Measurements from ENCODE around the gene MICALL2.

The MICALL2 gene

DNA sequence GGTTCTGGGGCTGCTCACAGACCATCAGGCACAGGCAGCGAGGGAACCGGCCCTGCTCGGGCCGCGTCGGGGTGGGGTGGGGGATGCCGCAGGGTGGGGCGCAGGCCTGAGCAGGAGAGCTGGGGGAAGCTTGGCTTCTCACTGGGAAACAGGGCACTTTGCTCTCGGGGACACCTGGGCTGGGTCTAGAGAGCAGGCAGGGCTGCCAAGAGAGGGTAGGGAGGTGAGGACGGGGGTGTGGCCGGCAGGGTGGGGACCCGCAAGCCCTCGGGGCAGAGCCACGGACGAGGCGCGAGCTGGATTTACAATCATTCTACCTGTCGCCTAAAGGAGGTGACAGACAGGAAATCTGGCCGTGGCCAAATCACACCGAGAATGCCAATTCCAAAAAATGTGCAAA lies 33.9 kb upstream of the MICALL2 start:
- no peak for DNase-seq (ENCODE audit: low read depth in 2 of 2)

DNA sequence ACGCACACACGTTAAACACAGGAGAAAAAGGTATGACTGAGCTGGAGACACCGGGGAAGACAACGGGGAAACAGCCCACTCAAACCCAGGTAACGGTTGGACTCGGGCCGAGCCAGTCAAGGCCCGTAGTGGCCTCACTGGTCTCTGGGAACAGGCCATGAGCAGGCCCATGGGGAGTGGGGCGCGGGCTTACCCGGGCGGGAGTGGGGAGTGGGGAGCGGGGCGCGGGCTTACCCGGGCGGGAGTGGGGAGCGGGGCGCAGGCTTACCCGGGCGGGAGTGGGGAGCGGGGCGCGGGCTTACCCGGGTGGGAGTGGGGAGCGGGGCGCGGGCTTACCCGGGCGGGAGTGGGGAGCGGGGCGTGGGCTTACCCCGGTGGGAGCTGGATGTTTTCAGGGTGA lies 33.4 kb upstream of the MICALL2 start:
- no peak for DNase-seq (ENCODE audit: low read depth in 2 of 2)

DNA sequence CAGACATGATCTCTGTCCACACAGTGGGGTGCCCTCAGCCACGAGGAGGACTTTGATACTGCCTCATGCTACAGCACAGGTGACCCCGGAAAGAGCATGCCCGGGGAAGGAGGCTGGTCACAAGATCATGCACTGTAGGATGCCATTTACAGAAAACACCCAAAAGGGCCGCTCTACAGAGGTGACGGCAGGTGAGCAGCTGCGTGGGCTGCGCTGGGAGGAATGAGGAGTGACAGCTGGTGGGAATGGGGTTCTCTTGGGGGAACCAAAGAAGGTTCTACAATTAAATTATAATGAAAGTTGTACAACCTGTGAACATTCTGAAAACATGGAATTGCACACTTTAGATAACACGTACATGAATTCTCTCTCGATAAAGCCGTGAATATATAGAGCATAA lies 33.0 kb upstream of the MICALL2 start:
- DNase-seq (ENCODE audit: low read depth in 2 of 2) = no peak

DNA sequence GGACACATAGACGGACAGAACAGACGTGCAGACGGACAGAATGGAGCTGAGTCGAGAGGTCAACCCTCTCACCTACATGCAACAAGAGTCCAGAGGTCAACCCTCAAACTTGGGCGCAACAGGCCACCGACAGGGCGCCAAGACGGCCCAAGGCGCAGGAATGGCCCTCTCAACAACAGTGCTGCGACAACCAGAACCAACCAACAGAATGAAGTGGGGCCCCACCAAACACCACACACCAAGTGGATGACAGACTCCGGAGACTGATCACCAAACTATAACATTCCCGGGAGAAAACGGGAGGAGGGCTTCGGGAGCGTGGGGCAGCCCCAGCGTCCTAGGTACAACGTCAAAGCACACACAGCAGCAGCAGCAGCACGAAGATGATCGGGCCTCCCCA lies 31.6 kb upstream of the MICALL2 start:
- no peak for DNase-seq (ENCODE audit: low read depth in 2 of 2)

DNA sequence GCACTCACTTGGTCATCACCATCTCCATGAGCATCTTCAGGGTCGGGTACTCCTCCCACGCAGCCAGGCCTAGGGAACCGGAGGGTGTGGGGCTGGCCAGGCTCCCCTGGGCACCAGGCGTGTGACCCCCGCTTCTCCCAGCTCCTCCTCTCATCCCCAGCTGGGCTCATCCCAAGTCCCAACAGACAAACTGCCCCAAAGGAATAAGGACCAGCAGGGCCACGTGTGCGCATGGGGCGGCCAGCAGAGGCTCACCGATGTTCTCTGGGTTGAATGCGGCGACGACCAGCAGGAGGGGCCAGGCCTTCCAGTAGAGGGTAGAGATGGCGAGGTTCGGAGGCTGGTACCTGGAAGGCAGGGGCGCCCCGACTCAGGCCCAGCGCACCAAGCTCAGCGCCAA lies 30.1 kb upstream of the MICALL2 start:
- no peak for DNase-seq (ENCODE audit: low read depth in 2 of 2)

DNA sequence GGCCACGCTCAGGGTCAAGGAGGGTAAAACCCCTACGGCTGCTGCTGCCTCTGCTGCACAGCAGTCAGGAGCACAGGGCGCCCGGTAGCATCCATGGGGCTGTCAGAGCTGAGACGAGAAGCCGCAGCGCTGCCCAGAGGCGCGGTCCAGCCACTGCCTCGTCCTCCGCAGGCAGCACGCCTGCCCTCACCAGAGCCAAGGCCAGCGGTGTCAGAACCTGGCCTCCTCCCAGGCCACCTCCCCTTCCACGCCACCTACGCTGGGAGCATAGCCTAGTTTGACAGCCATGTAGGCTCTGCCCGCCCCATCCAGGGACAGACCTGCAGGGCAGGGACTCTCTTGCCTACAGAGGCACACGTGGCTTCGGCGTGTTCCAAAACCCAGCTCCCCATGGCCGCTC lies 28.7 kb upstream of the MICALL2 start:
- no peak for DNase-seq (ENCODE audit: low read depth in 2 of 2)

DNA sequence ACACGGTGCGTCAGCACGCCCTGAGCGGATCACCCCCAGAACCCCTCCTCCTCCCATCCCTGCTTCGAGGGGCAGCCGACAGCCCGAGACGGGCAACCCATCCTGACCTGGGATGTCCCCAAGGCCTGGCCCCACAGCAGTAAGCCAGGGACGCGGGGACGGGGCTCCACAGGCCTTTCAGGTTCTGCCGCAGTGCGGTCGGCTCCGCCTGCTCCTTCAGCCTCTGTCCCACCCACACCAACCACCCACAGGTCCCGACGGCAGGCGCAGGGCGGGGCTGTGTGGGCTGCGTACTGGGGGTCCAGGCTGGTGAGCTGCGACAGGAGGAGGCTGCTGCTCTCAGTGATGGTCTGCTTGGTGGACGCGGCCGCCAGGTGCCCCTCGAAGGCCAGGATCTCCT lies 28.2 kb upstream of the MICALL2 start:
- DNase-seq (ENCODE audit: low read depth in 2 of 2) = no peak

DNA sequence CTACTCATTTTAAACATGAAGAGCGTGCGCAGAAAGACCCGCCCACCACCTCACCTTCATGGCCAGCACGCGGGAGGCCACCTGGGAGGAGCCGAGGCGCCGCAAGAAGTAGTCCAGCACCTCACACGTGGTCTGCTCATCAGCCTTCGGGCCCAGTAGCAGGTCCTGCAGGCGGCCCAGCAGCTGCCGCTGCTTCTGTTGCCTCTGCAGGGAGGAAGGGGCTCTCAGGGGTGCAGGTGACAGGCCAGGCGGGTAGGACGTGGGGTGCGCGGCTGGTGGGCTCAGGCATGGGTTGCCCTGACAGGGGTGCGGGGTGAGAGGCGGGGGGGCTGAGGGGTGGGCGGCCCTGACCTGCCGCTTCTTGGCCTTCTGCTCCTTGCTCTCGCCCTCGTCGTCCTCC lies 27.3 kb upstream of the MICALL2 start:
- no peak for DNase-seq (ENCODE audit: low read depth in 2 of 2)

DNA sequence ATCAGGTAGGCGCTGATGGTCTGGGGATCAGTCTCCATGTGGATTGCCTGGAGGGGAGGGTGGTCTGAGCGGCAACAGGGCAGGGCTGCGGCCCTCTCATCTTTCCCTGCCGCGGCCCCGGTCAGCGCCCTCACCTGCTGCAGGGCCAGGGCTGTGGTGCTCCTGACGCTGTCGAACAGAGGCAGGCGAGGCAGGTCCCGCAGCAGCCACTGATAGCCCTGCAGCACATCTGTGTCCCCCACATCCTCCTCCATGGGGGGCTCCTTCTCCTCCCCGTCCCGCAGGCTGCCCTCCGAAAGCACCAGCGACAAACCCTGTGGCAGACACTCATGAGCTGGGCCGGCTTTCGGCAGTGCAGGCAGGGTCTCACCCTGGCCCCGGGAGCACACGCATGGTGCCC lies 25.9 kb upstream of the MICALL2 start:
- DNase-seq (ENCODE audit: low read depth in 2 of 2) = no peak

DNA sequence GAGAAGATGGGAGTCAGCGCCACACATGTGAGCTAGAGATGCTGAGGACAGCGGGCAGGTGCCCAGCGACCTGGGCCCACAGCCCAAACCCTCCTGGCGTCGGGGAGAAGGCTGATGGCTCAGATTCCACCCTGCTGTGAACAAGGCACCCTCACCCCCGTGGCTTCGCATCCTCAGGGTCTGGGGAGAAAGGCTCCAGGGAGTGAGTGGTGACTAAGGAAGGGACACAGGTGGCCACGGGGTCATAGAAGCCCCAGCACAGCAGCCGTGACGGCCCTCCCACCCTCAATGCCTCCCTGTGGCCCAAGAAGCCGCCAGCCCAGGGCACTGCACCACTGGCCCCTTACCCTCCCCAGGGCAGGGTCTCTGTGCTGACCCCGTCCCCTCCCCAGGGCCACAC lies 25.3 kb upstream of the MICALL2 start:
- no peak for DNase-seq (ENCODE audit: low read depth in 2 of 2)

DNA sequence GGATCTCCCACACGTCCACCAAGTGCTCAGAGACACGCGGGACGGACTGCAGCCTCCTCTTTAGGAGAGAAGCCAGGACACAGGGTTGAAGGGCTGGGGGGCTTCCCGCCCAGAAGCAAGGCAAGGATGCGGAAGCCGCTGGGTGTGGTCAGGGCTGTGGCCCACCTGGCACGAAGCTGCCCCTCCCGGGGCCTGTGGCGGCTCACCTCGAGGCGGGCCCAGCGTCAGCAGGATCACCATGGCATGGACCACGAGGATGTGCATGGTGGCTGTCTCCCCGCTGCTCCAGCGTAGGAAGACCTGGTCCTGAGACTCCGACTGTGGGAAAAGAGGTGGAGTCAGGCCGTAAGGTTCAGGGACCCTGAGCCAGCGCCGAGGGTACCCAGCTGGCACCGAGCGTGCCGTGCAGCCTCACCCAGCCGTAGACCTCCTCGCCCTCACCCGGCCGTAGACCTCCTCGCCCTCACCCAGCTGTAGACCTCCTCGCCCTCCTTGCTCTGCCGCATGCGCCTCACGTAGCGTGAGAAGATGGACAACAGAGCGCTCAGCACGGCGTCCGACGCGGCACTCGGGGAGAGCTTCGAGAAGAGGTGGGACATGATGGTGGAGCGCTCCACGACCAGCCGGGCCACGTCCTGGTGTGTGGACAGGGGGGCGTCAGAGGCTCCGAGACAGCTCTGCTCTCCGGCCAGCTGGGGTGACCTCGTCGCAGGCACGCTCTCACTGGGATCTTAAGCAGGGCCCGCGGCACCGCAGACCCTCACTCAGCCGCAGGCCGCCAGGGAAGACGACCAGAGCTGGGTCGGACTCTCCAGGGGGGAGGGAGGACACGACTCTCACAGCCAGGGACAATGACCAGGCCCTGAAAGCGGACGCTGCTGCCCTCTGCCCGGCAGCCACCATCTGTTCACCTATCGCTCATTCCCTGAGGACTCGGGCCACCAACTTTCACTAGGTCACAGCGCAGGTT lies 24.6 kb upstream of the MICALL2 start:
- DNase-seq (ENCODE audit: low read depth in 2 of 2) = no peak

DNA sequence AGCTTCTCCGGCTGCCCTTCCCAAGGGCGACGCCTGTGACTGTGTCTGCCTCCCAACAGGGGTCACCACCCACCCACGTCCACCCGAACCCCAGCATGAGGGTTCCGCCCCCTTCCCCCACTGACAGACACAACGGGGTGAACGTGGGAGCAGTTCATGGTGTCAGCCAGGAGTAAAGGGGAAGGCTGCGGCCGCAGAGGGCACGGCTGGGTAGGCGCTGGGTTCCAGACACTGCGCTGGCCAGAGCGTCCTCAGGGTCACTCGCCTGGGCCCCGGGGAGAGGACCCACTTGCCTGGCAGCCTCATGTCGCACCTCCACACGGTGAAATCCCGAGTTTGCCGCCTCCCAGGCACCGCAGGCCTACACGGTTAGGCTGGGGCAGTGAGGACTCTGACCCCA lies 23.8 kb upstream of the MICALL2 start:
- no peak for DNase-seq (ENCODE audit: low read depth in 2 of 2)

DNA sequence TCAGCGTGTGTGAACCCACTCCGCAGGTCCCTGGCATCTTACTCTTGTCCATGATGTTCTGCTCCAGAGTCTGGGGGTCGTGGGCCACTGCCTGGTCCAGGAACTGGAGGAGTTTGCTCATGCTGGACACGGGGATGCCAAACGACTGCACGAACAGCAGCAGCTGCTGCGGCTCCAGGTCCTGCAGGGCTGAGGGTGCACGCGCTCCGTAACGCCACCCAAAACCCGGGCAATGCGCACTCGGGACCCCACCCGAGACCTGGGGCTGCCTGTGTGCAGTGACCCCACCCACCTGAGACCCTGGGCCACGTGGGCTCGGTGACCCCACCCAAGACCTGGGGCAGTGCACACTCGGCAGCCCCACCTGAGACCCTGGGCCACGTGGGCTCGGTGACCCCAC lies 22.0 kb upstream of the MICALL2 start:
- no peak for DNase-seq (ENCODE audit: low read depth in 2 of 2)

DNA sequence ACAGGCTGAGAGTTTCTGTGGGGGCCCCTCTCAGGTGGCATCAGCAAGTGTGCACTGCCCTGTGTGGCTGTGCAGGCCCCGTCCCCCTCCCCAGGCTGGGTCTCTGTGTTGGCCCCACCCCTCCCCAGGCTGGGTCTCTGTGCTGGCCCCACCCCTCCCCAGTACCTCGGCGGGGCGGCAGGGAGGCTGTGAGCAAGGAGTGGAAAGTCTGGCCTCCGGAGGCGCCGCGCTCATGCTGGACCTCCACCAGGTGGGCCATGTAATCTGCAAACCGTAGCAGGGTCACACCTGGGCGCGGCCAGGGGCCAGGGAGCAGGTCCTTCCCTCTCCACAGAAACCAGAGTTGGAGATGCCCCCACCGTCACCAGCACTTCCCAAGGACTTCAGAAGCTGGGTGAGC lies 21.4 kb upstream of the MICALL2 start:
- no peak for DNase-seq (ENCODE audit: low read depth in 2 of 2)

DNA sequence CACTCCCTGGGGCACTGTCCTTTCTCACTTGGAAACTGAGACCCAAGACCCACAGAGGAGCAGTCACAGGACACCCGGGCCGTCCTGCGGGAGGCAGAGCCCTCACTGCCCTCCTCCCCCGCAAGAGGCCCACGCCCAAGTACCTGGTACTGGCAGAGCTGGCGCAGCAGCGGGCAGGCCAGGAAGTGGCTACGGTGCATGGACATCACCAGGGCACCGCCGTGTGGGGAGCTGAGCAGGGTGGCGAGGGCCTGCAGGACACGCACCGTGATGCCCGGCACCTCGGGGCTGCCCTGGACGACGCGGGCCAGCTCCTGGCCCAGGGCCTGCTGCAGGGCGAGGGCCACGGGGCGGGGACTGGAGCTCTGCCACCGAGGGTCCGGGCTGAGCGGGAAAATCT lies 20.0 kb upstream of the MICALL2 start:
- no peak for DNase-seq (ENCODE audit: low read depth in 2 of 2)

DNA sequence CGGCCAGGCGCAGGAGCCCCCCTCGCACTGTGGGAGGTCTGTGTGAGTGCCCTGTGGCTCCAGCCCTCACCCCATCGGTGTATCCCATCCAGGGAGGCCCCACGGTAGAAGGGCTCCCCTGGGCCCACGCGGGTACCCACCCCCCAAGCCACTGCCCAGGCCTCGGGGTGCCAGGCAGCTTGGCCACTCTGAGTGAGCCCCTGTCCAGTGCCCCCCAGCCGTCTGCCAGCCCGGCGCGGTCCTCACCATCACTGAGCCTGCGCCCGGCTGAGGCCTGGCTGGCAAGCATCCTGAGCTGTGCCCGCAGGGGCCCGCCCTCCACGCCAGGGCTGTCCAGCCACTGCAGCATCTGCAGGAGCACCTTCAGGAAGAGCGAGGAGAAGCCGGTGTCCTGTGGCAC lies 19.2 kb upstream of the MICALL2 start:
- no peak for DNase-seq (ENCODE audit: low read depth in 2 of 2)

DNA sequence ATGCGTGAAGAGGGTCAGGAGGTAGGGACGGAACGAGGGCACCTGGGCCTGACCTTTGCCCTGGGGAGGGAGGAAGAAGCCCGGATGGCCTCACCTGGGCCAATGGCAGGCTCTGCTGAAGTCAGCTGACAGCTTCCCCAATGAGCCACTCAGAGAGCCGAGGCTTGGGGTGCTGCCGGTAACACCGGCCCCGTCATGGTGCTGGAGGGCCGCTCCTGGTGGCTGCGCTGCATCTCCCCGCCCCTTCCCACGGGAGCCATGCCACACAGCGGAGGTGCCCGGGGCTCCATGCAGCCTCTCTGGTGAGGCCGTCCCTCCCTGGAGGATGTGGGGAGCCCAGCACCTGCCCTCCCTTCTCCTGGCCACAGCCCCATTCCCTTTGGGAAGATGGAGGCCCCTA lies 17.6 kb upstream of the MICALL2 start:
- DNase-seq (ENCODE audit: low read depth in 2 of 2) = no peak

DNA sequence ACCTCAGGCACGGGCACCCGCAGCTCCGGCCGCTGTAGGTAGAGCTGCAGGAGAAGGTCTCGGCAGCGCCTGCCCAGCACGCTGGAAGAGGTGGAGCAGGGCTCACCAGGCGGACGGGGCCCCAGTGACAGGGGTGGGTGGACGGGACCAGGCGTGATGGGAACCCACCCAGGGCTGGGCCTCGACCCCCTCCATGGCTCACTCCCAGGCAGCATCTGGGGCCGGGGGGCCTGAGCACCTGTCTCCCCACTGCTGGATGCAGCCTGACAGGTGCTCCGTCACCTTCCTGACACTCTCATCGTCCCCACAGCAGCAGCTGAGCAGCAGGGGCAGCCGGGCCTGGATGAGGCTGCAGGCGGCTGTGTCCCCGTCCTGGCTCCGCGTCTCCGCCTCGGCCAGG lies 16.7 kb upstream of the MICALL2 start:
- DNase-seq (ENCODE audit: low read depth in 2 of 2) = no peak

DNA sequence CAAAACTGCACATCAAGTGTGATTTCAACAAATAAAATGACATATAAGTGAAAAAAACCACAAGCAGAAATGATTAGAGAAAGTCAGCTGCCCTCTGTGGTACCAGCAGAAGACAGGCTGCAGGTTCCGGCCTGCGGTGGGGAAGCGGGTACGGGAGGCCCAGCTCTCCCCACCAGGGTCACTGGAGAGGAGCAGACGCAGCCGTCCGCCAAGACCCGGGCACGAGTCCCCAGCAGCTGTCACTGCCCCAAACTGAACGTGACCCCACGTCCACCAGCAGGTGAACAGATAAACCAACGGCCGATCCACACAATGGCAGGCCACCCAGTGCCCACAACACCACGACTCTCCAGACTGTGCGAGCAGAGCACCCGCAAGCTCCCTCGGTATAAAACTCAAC lies 16.1 kb upstream of the MICALL2 start:
- DNase-seq (ENCODE audit: low read depth in 2 of 2) = no peak

DNA sequence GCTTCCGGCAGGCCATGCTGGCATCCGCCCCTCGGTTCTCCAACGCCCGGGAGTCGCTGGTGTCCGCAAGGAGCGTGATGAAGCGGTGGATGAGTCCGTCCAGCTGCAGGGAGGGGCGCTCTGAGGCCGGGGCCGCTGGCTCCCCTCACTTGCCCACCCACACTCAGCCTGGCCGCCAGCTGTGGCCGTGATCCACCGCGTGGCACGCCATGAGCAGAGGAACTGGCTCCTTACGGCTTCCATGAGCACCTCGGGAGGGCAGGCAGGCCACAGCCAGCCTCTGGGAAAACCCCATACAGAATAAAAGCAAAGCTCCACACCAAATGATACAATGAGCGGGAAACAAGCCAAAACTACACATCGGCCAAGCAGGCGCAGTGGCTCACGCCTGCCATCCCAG lies 15.5 kb upstream of the MICALL2 start:
- DNase-seq (ENCODE audit: low read depth in 2 of 2) = no peak

DNA sequence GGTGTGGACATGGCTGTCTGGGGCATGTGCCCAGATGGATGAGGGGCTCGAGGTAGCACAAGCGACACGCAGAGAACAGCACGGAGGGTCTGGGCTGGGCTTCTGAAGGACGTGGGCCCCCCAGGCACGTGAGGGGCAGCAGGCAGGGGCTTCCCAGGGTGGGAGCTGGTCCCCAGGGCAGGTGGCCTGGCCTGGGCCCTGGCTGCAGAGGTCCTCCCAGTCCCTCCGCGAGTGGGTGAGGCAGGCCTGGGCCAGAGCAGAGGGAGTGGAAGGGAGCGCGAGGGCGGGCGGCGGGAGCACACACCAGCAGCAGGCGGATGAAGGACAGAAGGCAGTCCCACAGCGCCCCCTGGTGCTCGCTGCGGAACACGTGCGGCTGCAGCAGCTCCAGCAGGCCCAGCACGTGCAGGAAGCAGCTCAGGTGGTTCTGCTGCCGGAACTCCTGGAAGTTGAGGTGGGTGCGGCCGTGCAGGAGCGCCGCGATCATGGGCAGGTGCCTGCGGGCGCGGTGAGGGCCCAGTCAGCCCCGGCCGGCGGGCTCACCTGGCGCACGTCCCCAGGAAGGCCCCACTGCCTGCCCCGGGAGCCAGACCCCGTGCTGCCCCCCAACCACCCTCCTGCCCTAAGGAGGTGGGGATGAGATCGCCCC lies 14.7 kb upstream of the MICALL2 start:
- peak; percentile 65 to 67 for DNase-seq (ENCODE audit: low read depth in 2 of 2)

DNA sequence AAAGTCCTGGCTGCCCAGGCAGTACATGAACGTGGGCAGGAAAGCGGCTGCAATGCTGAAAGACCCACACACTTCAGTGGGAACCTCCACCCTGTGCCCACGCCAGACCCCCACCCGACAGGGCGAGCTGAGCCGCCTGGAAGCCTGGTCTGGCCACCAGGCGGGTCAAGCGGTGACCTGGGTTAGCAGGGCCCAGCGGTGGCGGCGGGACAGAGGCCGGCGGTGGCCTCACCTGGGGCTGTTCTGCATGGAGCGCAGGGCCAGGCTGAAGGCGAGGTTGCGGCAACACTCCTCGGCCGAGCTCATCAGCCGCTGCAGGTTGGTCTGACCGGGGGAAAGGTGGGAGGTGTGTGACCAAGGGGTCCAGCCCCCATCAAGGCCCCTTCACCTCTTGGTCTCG lies 11.6 kb upstream of the MICALL2 start:
- DNase-seq (ENCODE audit: low read depth in 2 of 2) = no peak

DNA sequence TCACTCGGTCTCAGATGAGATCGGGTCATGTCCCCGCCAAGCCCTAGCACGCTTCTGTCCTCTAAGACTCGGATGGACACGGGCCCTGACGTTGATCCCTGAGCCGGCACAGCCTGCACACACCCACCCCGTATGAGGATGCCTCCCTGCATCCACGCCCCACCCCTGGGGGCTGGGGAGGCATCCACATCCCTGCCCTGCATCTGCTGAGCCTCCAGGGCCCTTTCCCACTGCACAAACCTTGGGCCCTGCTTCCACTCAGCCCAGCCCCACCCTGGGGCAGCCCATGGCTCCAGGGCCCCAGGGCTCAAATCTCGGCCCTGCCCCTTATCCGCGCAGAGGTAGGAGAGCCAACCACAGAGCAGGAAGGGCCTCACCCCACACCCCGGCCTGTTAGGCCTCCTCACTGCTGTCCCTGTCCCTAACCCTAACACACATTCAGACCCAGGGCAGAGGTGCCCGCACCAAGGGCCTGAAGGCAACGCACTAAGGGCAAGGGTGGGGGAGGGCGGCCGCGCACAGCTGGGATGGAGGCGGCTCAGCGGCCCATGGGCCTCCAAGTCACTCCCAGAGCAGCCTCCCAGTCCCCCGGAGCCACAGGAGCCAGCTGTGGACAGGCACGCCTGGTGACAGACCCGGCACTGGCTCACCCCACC lies 9.5 kb upstream of the MICALL2 start:
- DNase-seq (ENCODE audit: low read depth in 2 of 2) = no peak
